Body of pancreas (tissue), 4 donors: ENCODE data around the gene CCDC28A.

Experiments used
- POLR2A ChIP-seq, 3 donors: fragments of 450-650 bp; IDR thresholded peaks; one replicate each; pipeline ENCODE4 v1.6.1; 2016; ENCODE audit warnings: antibody characterized with exemption in 3 of 3, mild to moderate bottlenecking in 2 of 3
- TF ChIP-seq, protein P1 (sequence below), 7 experiments: fragments of 450-650 bp in 4 of 7; fragments of 200-600 bp in 3 of 7; sonication (generic) in 3 of 7; IDR thresholded peaks; one replicate each; pipeline ENCODE4 v1.5.1; 2016 to 2019; ENCODE audit warnings: antibody characterized with exemption in 7 of 7

DNA sequence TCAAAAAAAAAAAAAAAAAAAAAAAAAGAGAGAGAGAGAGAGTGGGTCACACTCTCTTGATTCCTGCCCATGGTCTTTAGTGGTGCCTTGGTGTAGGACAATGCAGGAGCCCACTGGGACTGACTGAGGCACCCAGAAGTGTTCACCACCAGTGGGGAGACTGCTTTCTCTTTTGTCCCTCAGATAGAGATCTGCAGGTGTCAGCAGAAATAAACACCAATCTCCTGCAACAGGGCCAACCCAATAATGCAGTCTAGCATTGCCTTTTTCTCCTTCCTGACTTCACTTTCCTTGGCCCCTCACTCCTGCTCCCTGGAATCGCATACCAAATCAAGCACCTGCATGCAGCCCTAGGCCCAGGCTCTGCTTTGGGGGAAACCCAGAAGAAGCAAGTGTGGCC, 39.0 kb upstream of the CCDC28A start:
- TF ChIP-seq POLR2A (IDR thresholded peaks at IDR 0.05): no peak
- TF ChIP-seq, protein P1, sequence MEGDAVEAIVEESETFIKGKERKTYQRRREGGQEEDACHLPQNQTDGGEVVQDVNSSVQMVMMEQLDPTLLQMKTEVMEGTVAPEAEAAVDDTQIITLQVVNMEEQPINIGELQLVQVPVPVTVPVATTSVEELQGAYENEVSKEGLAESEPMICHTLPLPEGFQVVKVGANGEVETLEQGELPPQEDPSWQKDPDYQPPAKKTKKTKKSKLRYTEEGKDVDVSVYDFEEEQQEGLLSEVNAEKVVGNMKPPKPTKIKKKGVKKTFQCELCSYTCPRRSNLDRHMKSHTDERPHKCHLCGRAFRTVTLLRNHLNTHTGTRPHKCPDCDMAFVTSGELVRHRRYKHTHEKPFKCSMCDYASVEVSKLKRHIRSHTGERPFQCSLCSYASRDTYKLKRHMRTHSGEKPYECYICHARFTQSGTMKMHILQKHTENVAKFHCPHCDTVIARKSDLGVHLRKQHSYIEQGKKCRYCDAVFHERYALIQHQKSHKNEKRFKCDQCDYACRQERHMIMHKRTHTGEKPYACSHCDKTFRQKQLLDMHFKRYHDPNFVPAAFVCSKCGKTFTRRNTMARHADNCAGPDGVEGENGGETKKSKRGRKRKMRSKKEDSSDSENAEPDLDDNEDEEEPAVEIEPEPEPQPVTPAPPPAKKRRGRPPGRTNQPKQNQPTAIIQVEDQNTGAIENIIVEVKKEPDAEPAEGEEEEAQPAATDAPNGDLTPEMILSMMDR (IDR thresholded peaks at IDR 0.05): no peak
